Measurements from ENCODE around the gene PCSK6. TPM values are rescaled to one million over a fixed set of nuclear protein-coding genes. Genes with fewer than 3 reads are reported as not detected.

Gene PCSK6
- total RNA-seq, 2 donors from 2014 or later, result 5.1 to 8.8 TPM

DNA sequence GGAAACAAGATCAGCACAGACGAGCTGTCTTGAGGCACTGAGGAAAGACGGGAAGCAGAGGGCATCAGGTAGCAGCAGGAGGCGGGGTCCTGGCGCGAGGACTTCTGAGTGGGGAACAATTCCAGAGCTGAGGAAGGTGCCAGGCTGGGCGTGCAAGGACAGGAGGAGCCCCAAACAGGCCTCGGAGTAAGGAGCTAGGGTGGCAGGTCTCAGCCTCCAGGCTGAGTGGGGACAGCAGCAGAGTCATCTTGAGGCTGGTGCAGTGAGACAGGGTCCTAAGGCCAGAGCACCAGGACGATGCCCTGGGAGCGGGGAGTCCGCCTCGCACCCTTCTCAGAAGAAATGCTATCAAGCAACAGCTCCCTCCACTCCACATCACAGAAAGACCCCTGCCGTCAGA, 78.4 kb downstream of the PCSK6 start:
- no peak overlapping the region for H3K4me3 ChIP-seq
- H3K36me3 ChIP-seq, result no peaks in the 10 kb centered on the region
- TF ChIP-seq, protein P1, sequence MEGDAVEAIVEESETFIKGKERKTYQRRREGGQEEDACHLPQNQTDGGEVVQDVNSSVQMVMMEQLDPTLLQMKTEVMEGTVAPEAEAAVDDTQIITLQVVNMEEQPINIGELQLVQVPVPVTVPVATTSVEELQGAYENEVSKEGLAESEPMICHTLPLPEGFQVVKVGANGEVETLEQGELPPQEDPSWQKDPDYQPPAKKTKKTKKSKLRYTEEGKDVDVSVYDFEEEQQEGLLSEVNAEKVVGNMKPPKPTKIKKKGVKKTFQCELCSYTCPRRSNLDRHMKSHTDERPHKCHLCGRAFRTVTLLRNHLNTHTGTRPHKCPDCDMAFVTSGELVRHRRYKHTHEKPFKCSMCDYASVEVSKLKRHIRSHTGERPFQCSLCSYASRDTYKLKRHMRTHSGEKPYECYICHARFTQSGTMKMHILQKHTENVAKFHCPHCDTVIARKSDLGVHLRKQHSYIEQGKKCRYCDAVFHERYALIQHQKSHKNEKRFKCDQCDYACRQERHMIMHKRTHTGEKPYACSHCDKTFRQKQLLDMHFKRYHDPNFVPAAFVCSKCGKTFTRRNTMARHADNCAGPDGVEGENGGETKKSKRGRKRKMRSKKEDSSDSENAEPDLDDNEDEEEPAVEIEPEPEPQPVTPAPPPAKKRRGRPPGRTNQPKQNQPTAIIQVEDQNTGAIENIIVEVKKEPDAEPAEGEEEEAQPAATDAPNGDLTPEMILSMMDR (IDR thresholded peaks at IDR 0.05), result no peak
- DNase-seq (ENCODE audit: low spot score), result no peak
- H3K27me3 ChIP-seq (replicated peaks; ENCODE audit: insufficient read depth), result no peaks in the 10 kb centered on the region
- H3K27ac ChIP-seq, result no peak overlapping the region
- ATAC-seq (ENCODE audit: insufficient number of reproducible peaks, low FRiP score, low read depth), result no peak
- no peaks in the 10 kb centered on the region for H3K4me1 ChIP-seq (ENCODE audit: control insufficient read depth in 1 of 2, low read depth in 2 of 2)
- no peaks in the 10 kb centered on the region for H3K9me3 ChIP-seq

DNA sequence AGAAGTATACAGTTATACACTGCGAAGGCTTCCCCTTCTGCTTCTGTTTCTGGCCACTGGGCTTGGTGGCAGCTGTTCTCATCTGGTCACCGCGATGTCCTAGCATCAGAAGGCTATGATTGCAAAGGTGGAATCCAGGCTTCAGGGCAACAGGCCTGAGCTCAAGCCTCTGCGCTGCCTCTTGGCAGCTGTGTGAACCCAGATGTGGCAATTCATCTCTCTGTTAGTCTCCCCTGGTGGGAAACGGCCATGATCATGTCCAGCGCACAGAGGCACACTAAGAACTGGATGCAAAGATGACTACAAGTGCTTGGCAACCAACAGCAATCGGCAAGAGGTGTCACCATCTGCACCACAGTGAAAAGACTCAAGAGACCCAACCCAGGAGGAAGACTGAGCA, 78.9 kb downstream of the PCSK6 start:
- ATAC-seq (ENCODE audit: insufficient number of reproducible peaks, low FRiP score, low read depth), result no peak
- Histone ChIP-seq H3K9me3 (no peaks in the 10 kb centered on the region), H3K36me3 (no peaks in the 10 kb centered on the region), H3K27ac (no peak overlapping the region), H3K27me3 (replicated peaks; ENCODE audit: insufficient read depth) (no peaks in the 10 kb centered on the region), H3K4me3 (no peak overlapping the region), H3K4me1 (ENCODE audit: control insufficient read depth in 1 of 2, low read depth in 2 of 2) (no peaks in the 10 kb centered on the region)
- no peak for DNase-seq (ENCODE audit: low spot score)
- TF ChIP-seq, protein P1 (IDR thresholded peaks at IDR 0.05), result no peak

DNA sequence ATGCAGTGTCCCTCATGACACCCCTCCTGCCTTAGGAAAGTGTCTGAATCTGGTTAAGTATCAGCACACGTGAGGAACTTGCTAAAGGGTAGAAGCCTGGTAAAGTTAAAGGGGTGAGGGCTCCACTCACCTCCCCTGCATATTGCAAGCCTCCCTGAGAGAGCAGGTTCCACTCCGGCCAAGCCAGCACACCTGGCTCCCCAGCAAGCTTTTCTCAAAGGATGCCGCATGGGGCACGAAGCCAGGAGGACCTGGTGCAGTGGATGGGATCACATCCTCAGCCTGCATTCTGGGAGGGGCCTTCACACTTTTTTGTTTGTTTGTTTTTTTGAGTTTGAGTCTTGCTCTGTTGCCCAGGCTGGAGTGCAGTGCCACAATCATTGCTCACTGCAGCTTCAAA, 79.9 kb downstream of the PCSK6 start:
- TF ChIP-seq, protein P1 (IDR thresholded peaks at IDR 0.05), result no peak

DNA sequence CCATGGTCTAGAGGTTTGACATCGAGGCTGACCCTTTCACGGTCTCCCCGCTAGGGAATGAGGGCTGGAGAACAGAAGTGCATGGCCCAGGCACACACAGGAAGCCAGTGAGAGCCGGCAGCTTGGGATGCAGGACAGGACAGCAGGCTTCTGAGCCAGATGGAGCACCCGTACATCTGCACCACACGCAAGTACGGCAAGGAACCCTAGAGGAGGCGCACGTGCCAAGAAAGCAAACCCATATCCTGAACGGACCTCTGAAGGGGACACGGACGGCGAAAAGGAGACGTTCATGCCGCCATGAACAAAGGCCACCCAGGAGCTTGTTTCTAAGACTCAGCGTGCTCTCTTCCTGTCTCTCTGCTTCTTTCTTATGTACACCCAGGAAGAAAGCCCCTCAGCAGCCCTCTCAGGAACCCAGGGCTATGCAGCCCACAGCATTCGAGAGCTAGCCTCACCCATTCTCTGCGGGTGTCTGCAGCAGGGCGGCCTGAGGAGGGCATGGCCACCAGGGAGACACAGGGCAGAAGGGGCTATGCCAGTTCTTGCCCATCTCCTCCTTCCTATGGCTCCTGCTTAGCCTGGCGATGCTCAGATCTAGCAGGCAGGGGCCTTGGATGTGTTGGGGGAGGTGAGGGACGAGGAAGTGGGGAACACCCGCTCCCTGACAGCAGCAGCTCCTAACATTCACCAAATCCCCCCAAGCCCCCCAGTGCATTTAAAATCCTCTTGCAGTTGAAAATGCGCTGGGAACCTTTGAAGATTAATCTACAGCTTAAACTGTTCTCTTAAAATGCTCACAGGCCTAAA, 81.3 kb downstream of the PCSK6 start:
- TF ChIP-seq, protein P1 (IDR thresholded peaks at IDR 0.05), result no peak
- Histone ChIP-seq H3K9me3 (no peaks in the 10 kb centered on the region), H3K4me3 (no peak overlapping the region), H3K4me1 (ENCODE audit: control insufficient read depth in 1 of 2, low read depth in 2 of 2) (no peaks in the 10 kb centered on the region), H3K36me3 (no peaks in the 10 kb centered on the region), H3K27ac (no peak overlapping the region), H3K27me3 (replicated peaks; ENCODE audit: insufficient read depth) (no peaks in the 10 kb centered on the region)
- DNase-seq (ENCODE audit: low spot score) (no peak), ATAC-seq (ENCODE audit: insufficient number of reproducible peaks, low FRiP score, low read depth) (no peak)

More for the DNA sequence above, 79.9 kb downstream of the PCSK6 start:
- H3K27me3 ChIP-seq (replicated peaks; ENCODE audit: insufficient read depth), result no peaks in the 10 kb centered on the region
- H3K9me3 ChIP-seq, result no peaks in the 10 kb centered on the region
- ATAC-seq (ENCODE audit: insufficient number of reproducible peaks, low FRiP score, low read depth), result no peak
- H3K36me3 ChIP-seq, result no peaks in the 10 kb centered on the region
- DNase-seq (ENCODE audit: low spot score), result no peak
- H3K4me1 ChIP-seq (ENCODE audit: control insufficient read depth in 1 of 2, low read depth in 2 of 2), result no peaks in the 10 kb centered on the region
- no peak overlapping the region for H3K4me3 ChIP-seq
- no peak overlapping the region for H3K27ac ChIP-seq

DNA sequence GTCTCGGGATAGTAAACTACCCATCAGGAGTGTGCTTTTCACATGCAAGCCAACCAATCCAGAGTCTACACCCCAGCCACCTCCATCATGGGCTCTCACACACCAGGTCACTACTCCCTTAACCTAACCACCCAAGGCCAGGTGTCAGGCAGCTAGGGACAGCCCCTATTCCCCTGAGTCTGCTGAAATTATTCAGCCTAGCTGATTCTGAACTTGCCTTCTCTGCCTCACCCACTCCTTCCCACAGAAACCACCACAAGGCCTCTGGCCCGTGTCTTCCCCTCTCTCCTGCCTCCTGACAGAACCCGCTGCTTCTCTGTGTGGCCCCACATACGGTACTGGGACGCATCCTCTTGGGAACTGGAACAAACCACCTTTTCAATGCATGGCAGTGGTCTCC, 82.1 kb downstream of the PCSK6 start:
- TF ChIP-seq, protein P1 (IDR thresholded peaks at IDR 0.05), result no peak
- Histone ChIP-seq H3K4me1 (ENCODE audit: control insufficient read depth in 1 of 2, low read depth in 2 of 2) (no peaks in the 10 kb centered on the region), H3K27ac (no peak overlapping the region), H3K4me3 (no peak overlapping the region), H3K36me3 (no peaks in the 10 kb centered on the region), H3K27me3 (replicated peaks; ENCODE audit: insufficient read depth) (no peaks in the 10 kb centered on the region), H3K9me3 (no peaks in the 10 kb centered on the region)
- no peak for ATAC-seq (ENCODE audit: insufficient number of reproducible peaks, low FRiP score, low read depth)
- DNase-seq (ENCODE audit: low spot score), result no peak
